HepG2 (cell line): ENCODE measurements around the gene PWP2. TPM values are rescaled to one million over a fixed set of nuclear protein-coding genes. Genes with fewer than 3 reads are reported as not detected.

Source experiments
- ATAC-seq: fragments of 200-7000 bp; cut with Tn5 transposase; 3 replicates; pipeline ENCODE4 v1.9.1; 2020; ENCODE audit warnings: mild to moderate bottlenecking, moderate library complexity
- BruUV-seq: library from RNA; stranded (reverse); fragments of 400-500 nt; replicated peaks from 2 replicates; lab custom pipeline; 2021; lab: Mats Ljungman, UMichigan
- CTCF ChIA-PET: fragments of 300-600 bp; formaldehyde crosslinking; extraction: SDS; loops from one replicate; lab custom pipeline; 2021; ENCODE audit warnings: low total read pairs, inconsistent platforms, low intra/inter-chr PET ratio; lab: Yijun Ruan, JAX
- POLR2A ChIA-PET: fragments of 350-600 bp; sonication (Branson Sonifier 250); formaldehyde crosslinking; loops from one replicate; lab custom pipeline; 2020; ENCODE audit warnings: antibody characterized with exemption, inconsistent platforms; lab: Yijun Ruan, JAX
- DNase-seq: peaks from one replicate; pipeline ENCODE4 v3.0.0-alpha.2; 2015; ENCODE audit warnings: low spot score
- FAIRE-seq: peaks from 3 replicates; lab custom pipeline; 2011; peaks lifted over from hg19 to GRCh38; lab: Jason Lieb, UNC
- H2AFZ ChIP-seq: one replicate; pipeline ENCODE4 v1.6.1; 2011; ENCODE audit warnings: low read length, inconsistent platforms
- H3K27ac ChIP-seq: fragments of 300-600 bp; 3 replicates; pipeline ENCODE4 v1.8.0; 2011; ENCODE audit warnings: mixed run types, mild to moderate bottlenecking, mixed read lengths, low read length, inconsistent platforms; ENCODE audit not compliant: insufficient read depth; ENCODE audit errors: extremely low read length
- H3K27me3 ChIP-seq, 2 experiments: fragments of 200-600 bp in 1 of 2; 2 replicates in 1 of 2; 3 replicates in 1 of 2; pipeline versions ENCODE4 v1.6.0 to v1.8.0; 2011; ENCODE audit warnings: low read length in 2 of 2, mild to moderate bottlenecking in 2 of 2, moderate library complexity in 2 of 2, inconsistent platforms in 1 of 2; ENCODE audit not compliant: insufficient read depth in 2 of 2, control insufficient read depth in 1 of 2
- H3K36me3 ChIP-seq, 2 experiments: fragments of 200-600 bp in 1 of 2; replicated peaks in 1 of 2; 2 replicates in 1 of 2; 3 replicates in 1 of 2; pipeline versions ENCODE4 v1.5.1 to v1.8.0; 2011; ENCODE audit warnings: low read length in 2 of 2, inconsistent platforms in 1 of 2; ENCODE audit not compliant: insufficient read depth in 2 of 2, control insufficient read depth in 1 of 2
- H3K4me1 ChIP-seq: 2 replicates; pipeline ENCODE4 v1.5.1; 2012; ENCODE audit warnings: low read length, inconsistent platforms; ENCODE audit not compliant: insufficient read depth
- H3K4me2 ChIP-seq: 2 replicates; pipeline ENCODE4 v1.6.0; 2011; ENCODE audit warnings: low read depth, low read length, inconsistent platforms
- H3K4me3 ChIP-seq, 3 experiments: fragments of 200-600 bp in 1 of 3; sonication (generic), shearing (Covaris generic) in 1 of 3; replicated peaks in 1 of 3; 2 replicates each; pipeline ENCODE4 v1.5.1; 2011 to 2016; ENCODE audit warnings: low read length in 3 of 3, inconsistent platforms in 2 of 3, low read depth in 2 of 3, mild to moderate bottlenecking in 2 of 3, control low read depth in 1 of 3, mixed read lengths in 1 of 3; ENCODE audit not compliant: insufficient read depth in 1 of 3
- H3K79me2 ChIP-seq: one replicate; pipeline ENCODE4 v1.6.1; 2011; ENCODE audit warnings: low read length, inconsistent platforms; ENCODE audit not compliant: insufficient read depth
- H3K9ac ChIP-seq: 2 replicates; pipeline ENCODE4 v1.6.0; 2011; ENCODE audit warnings: mild to moderate bottlenecking, low read depth, low read length, inconsistent platforms; ENCODE audit not compliant: insufficient read depth
- H3K9me3 ChIP-seq: 2 replicates; pipeline ENCODE4 v1.5.1; 2012; ENCODE audit warnings: mild to moderate bottlenecking, low read length
- H4K20me1 ChIP-seq: 2 replicates; pipeline ENCODE4 v1.6.0; 2011; ENCODE audit warnings: inconsistent platforms, mild to moderate bottlenecking, low read length, moderate library complexity; ENCODE audit not compliant: insufficient read depth
- ATF7-NPFF ChIP-seq: sonication (generic); formaldehyde crosslinking; IDR thresholded peaks from 2 replicates; pipeline ENCODE4 v1.8.1; 2023; ENCODE audit warnings: mild to moderate bottlenecking, low read depth, missing genetic modification reagents, moderate library complexity
- EHMT2 ChIP-seq: fragments of 200-600 bp; sonication (generic); IDR thresholded peaks from 2 replicates; pipeline ENCODE4 v1.7.0; 2017; ENCODE audit warnings: antibody characterized with exemption, low read depth, low read length, borderline replicate concordance
- GATAD1 ChIP-seq: IDR thresholded peaks from 2 replicates; pipeline ENCODE4 v1.6.1; 2016; ENCODE audit warnings: missing genetic modification reagents, missing compliant biosample characterization
- HNRNPH1 ChIP-seq: fragments of 200-400 bp; formaldehyde crosslinking; optimal IDR thresholded peaks from 2 replicates; pipeline ENCODE3; 2017; ENCODE audit warnings: mild to moderate bottlenecking, low read depth, low read length
- KLF13 ChIP-seq: sonication (generic); formaldehyde crosslinking; IDR thresholded peaks from 2 replicates; pipeline ENCODE4 v1.4.0; 2020; ENCODE audit warnings: mild to moderate bottlenecking, missing genetic modification reagents
- SRF ChIP-seq: IDR thresholded peaks from 2 replicates; pipeline ENCODE4 v1.6.1; 2011; ENCODE audit warnings: mild to moderate bottlenecking, low read depth, low read length, moderate library complexity
- ZNF24 ChIP-seq: fragments of 450-650 bp; IDR thresholded peaks from 2 replicates; pipeline ENCODE4 v1.6.1; 2017; ENCODE audit warnings: antibody characterized with exemption, mild to moderate bottlenecking
- ZNF547 ChIP-seq: sonication (generic); formaldehyde crosslinking; IDR thresholded peaks from 2 replicates; pipeline ENCODE4 v1.5.1; 2020; ENCODE audit warnings: mild to moderate bottlenecking, missing genetic modification reagents
- ZNF761 ChIP-seq: sonication (generic); formaldehyde crosslinking; conservative IDR thresholded peaks from 2 replicates; pipeline ENCODE4 v1.4.0; 2020; ENCODE audit warnings: mild to moderate bottlenecking, missing genetic modification reagents
- WGBS: methylation state at CpG from one replicate; pipeline ENCODE4 v1.1.6; 2017; ENCODE audit warnings: low lambda C conversion rate; 5-methylcytosine and 5-hydroxymethylcytosine counted together
- in situ Hi-C: cut with HindIII; loops from 2 replicates; pipeline ENCODE4 v1.10.0; 2017; ENCODE audit warnings: low pct_unique_long_range_greater_than_20kb; ENCODE audit not compliant: extremely low pct_ligation_motif_present
- intact Hi-C: fragments of 100-400 bp; cut with micrococcal nuclease; formaldehyde crosslinking; loops from one replicate; pipeline ENCODE4 v1.10.0; 2022; ENCODE audit not compliant: unreplicated experiment
- polyA plus RNA-seq, 8 experiments: library from polyadenylated mRNA; depleted of rRNA in 3 of 8; stranded (reverse) in 7 of 8; unstranded in 1 of 8; fragments of >200 nt; fragmentation: Illumina TruSeq in 4 of 8; extraction: Trizol in 4 of 8; gene quantifications; 2 replicates each; pipeline versions ENCODE4 v1.2.1 to v1.2.3, GENCODE V29; 2011 to 2016; ENCODE audit warnings: low read depth in 4 of 8, missing spikeins in 1 of 8, mixed read lengths in 1 of 8; ENCODE audit not compliant: insufficient read depth in 1 of 8
- total RNA-seq, 5 experiments: library from RNA; depleted of rRNA; stranded (reverse); fragments of >200 nt; fragmentation: Illumina TruSeq; extraction: Trizol; gene quantifications; 2 replicates each; pipeline ENCODE4 v1.2.3, GENCODE V29; 2016; ENCODE audit warnings: low read depth in 1 of 5
- TF ChIP-seq, protein P1 (sequence below): sonication (generic); formaldehyde crosslinking; IDR thresholded peaks from 2 replicates; pipeline ENCODE4 v1.4.0; 2020; ENCODE audit warnings: missing genetic modification reagents
- TF ChIP-seq, protein P2 (sequence below): sonication (generic); formaldehyde crosslinking; IDR thresholded peaks from 2 replicates; pipeline ENCODE4 v1.4.0; 2020; ENCODE audit warnings: missing genetic modification reagents
- TF ChIP-seq, protein P3 (sequence below): sonication (generic); formaldehyde crosslinking; IDR thresholded peaks from 2 replicates; pipeline ENCODE4 v1.4.0; 2020; ENCODE audit warnings: mild to moderate bottlenecking, missing genetic modification reagents

PWP2 gene
- total and polyA plus RNA-seq, 2 of the 13 experiments (the other 11 are each of a cell fraction or from before 2014, with no cell fraction given), result 7.7 to 17.0 TPM

DNA sequence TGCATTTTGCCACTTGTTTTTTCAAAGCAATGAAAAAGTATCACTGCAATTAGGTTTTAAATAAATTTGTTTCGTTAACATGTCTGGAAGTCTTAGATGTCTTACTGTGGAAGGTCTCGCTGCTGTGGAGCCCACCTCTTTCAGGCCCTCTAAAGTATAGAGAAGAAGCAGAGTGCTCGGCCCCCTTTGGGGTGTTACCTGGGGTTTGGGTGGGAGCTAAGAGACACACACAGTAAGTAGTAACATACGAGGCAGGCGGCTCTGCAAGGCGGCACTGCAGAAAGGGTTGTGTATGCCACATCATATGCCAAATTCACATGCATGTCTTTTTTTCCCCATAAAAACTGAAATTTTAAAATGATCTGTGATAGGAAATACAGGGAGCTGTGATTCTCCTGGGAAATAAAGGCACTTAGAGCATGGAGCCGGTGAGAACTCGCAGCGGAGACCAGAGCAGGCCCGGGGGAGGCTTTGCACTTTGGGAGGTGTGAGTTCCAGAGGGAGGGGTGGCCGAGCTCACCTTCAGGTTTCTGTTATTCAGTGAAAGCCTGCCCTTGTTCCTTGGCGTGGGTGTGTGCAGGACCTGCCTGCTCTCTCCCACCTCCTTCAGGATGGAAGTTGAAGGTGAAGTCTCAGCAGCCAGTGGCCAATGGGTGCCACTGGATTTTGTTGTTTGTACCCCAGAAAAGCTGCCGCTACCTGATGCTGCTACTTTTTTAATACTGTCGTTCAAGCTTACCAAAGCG lies 35.7 kb upstream of the PWP2 start:
- whole genome bisulfite sequencing, result 95% methylated on average over 15 of the region's 15 CpGs
- no peak for ATAC-seq
- no peaks in the 10 kb centered on the region for H3K79me2 ChIP-seq

More for the DNA sequence above, 35.7 kb upstream of the PWP2 start:
- Histone ChIP-seq H4K20me1 (peaks cover 7% of the 10 kb centered on the region; the same call in 1 of the 2 replicates), H3K9me3 (no peaks in the 10 kb centered on the region), H3K4me1 (peaks cover 11% of the 10 kb centered on the region), H3K4me2 (no peak overlapping the region), H3K4me3 (no peak overlapping the region), H3K36me3 (peaks cover 9 to 31% of the 10 kb centered on the region in 2 experiments; a peak in 4 of 5 replicates), H2AFZ (no peak overlapping the region), H3K27ac (no peak overlapping the region), H3K27me3 (no peaks in the 10 kb centered on the region), H3K9ac (no peak overlapping the region)
- intact Hi-C loops, result no loop called here
- TF ChIP-seq KLF13 (CRISPR knock-in tag), result no peak
- no peak for TF ChIP-seq HNRNPH1
- TF ChIP-seq, protein P1, sequence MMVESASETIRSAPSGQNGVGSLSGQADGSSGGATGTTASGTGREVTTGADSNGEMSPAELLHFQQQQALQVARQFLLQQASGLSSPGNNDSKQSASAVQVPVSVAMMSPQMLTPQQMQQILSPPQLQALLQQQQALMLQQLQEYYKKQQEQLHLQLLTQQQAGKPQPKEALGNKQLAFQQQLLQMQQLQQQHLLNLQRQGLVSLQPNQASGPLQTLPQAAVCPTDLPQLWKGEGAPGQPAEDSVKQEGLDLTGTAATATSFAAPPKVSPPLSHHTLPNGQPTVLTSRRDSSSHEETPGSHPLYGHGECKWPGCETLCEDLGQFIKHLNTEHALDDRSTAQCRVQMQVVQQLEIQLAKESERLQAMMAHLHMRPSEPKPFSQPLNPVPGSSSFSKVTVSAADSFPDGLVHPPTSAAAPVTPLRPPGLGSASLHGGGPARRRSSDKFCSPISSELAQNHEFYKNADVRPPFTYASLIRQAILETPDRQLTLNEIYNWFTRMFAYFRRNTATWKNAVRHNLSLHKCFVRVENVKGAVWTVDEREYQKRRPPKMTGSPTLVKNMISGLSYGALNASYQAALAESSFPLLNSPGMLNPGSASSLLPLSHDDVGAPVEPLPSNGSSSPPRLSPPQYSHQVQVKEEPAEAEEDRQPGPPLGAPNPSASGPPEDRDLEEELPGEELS, result no peak
- TF ChIP-seq EHMT2, result no peak
- TF ChIP-seq, protein P2, sequence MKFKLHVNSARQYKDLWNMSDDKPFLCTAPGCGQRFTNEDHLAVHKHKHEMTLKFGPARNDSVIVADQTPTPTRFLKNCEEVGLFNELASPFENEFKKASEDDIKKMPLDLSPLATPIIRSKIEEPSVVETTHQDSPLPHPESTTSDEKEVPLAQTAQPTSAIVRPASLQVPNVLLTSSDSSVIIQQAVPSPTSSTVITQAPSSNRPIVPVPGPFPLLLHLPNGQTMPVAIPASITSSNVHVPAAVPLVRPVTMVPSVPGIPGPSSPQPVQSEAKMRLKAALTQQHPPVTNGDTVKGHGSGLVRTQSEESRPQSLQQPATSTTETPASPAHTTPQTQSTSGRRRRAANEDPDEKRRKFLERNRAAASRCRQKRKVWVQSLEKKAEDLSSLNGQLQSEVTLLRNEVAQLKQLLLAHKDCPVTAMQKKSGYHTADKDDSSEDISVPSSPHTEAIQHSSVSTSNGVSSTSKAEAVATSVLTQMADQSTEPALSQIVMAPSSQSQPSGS, result no peak
- no peak for TF ChIP-seq ATF7-NPFF
- no peak for TF ChIP-seq ZNF547 (CRISPR knock-in tag)
- no peak for TF ChIP-seq ZNF24
- TF ChIP-seq GATAD1 (CRISPR knock-in tag), result no peak
- TF ChIP-seq SRF, result no peak
- no peak for TF ChIP-seq ZNF761
- TF ChIP-seq, protein P3, sequence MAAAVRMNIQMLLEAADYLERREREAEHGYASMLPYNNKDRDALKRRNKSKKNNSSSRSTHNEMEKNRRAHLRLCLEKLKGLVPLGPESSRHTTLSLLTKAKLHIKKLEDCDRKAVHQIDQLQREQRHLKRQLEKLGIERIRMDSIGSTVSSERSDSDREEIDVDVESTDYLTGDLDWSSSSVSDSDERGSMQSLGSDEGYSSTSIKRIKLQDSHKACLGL, result no peak
- POLR2A ChIA-PET, result no interaction called here
- DNase-seq (no peak), FAIRE-seq (no peak)
- in situ Hi-C loops, result no loop called here
- CTCF ChIA-PET, result no interaction called here
- no TSS peak for BruUV-seq
